PC-9 (cell line): ENCODE data around the gene BTBD16. TPM values are rescaled to one million over a fixed set of nuclear protein-coding genes. Genes with fewer than 3 reads are reported as not detected.

Experiments
- BruUV-seq: library from RNA; stranded (reverse); fragments of 400-500 nt; replicated peaks from 2 replicates; lab custom pipeline; 2021; lab: Mats Ljungman, UMichigan
- CTCF ChIA-PET: fragments of 300-600 bp; sonication (Branson Sonifier 250); formaldehyde crosslinking; loops from one replicate; lab custom pipeline; 2022; ENCODE audit warnings: antibody characterized with exemption; lab: Charles Lee
- POLR2A ChIA-PET: fragments of 300-600 bp; sonication (Branson Sonifier 250); formaldehyde crosslinking; loops from one replicate; lab custom pipeline; 2022; ENCODE audit warnings: antibody characterized with exemption; ENCODE audit not compliant: unreplicated experiment; lab: Charles Lee
- DNase-seq, 2 experiments: peaks; one replicate each; pipeline versions ENCODE4 v3.0.0 to v3.0.0-alpha.2; 2015 to 2022; ENCODE audit warnings: mixed read lengths in 1 of 2
- H2AFZ ChIP-seq: fragments of 200-600 bp; sonication (generic); 2 replicates; pipeline ENCODE4 v1.8.1; 2017; ENCODE audit warnings: antibody characterized with exemption
- H3F3A ChIP-seq: fragments of 200-600 bp; sonication (generic); 2 replicates; pipeline ENCODE4 v1.8.1; 2017; ENCODE audit warnings: antibody characterized with exemption, mild to moderate bottlenecking, low read depth; ENCODE audit not compliant: insufficient read depth
- H3K27ac ChIP-seq: fragments of 200-600 bp; sonication (generic); 2 replicates; pipeline ENCODE4 v1.6.1; 2016; ENCODE audit warnings: mixed run types
- H3K27me3 ChIP-seq: fragments of 200-600 bp; sonication (generic); 2 replicates; pipeline ENCODE4 v1.6.1; 2016; ENCODE audit warnings: low read depth, mixed run types; ENCODE audit not compliant: insufficient read depth
- H3K36me3 ChIP-seq: fragments of 200-600 bp; sonication (generic); 2 replicates; pipeline ENCODE4 v1.6.1; 2016; ENCODE audit warnings: low read depth, mixed run types
- H3K4me1 ChIP-seq: fragments of 200-600 bp; sonication (generic); replicated peaks from 2 replicates; pipeline ENCODE4 v1.6.1; 2016; ENCODE audit warnings: mixed run types; ENCODE audit not compliant: insufficient read depth
- H3K4me2 ChIP-seq: fragments of 200-600 bp; sonication (generic); 2 replicates; pipeline ENCODE4 v1.6.1; 2017; ENCODE audit warnings: mixed run types
- H3K4me3 ChIP-seq: fragments of 200-600 bp; sonication (generic); 2 replicates; pipeline ENCODE4 v1.6.1; 2016; ENCODE audit warnings: mixed run types
- H3K79me2 ChIP-seq: fragments of 200-600 bp; sonication (generic); 2 replicates; pipeline ENCODE4 v1.6.1; 2017; ENCODE audit warnings: low read depth, mixed run types
- H3K9me2 ChIP-seq: fragments of 200-600 bp; sonication (generic); 2 replicates; pipeline ENCODE4 v1.8.1; 2017; ENCODE audit warnings: mild to moderate bottlenecking; ENCODE audit not compliant: insufficient read depth
- H3K9me3 ChIP-seq: fragments of 200-600 bp; sonication (generic); 2 replicates; pipeline ENCODE4 v1.8.1; 2016; ENCODE audit warnings: low read depth; ENCODE audit not compliant: insufficient read depth
- H4K20me1 ChIP-seq: fragments of 200-600 bp; sonication (generic); 2 replicates; pipeline ENCODE4 v1.8.1; 2017; ENCODE audit not compliant: insufficient read depth
- CTCF ChIP-seq: fragments of 200-600 bp; sonication (generic); conservative IDR thresholded peaks from 2 replicates; pipeline ENCODE4 v1.6.1; 2017; ENCODE audit warnings: mixed run types, antibody characterized with exemption, mild to moderate bottlenecking, moderate library complexity
- EZH2 ChIP-seq: fragments of 200-600 bp; sonication (generic); IDR thresholded peaks from 2 replicates; pipeline ENCODE4 v1.8.0; 2017; ENCODE audit warnings: antibody characterized with exemption, low read depth
- intact Hi-C: fragments of 100-400 bp; cut with micrococcal nuclease; formaldehyde crosslinking; loops from one replicate; pipeline ENCODE4 v1.10.0; 2022; ENCODE audit not compliant: unreplicated experiment
- total RNA-seq: library from RNA; stranded (reverse); gene quantifications from 2 replicates; pipeline ENCODE4 v1.2.3, GENCODE V29; 2021

Gene BTBD16
- total RNA-seq, 1 experiment from 2014 or later: 0.37 TPM

- Histone ChIP-seq H3K4me2 (no peak overlapping the region), H2AFZ (no peak overlapping the region), H3K27ac (no peak overlapping the region), H3K4me3 (no peak overlapping the region), H3K9me3 (no peaks in the 10 kb centered on the region), H3F3A (no peaks in the 10 kb centered on the region), H3K79me2 (no peaks in the 10 kb centered on the region), H4K20me1 (no peaks in the 10 kb centered on the region), H3K36me3 (no peaks in the 10 kb centered on the region), H3K4me1 (no peaks in the 10 kb centered on the region), H3K27me3 (no peaks in the 10 kb centered on the region), H3K9me2 (no peaks in the 10 kb centered on the region)
- no TSS peak for BruUV-seq
- ChIA-PET CTCF (no interaction called here), POLR2A (no interaction called here)
- TF ChIP-seq CTCF: no peak
- no peak for TF ChIP-seq EZH2
- intact Hi-C loops: no loop called here
- no peak for DNase-seq
Measured at GRCh38 chr10:122254831-122255230, 16.3 kb upstream of the BTBD16 start.

GRCh38 chr10:122255509-122256301 is 15.4 kb upstream of the BTBD16 start:
- Histone ChIP-seq H3K27ac (no peak overlapping the region), H3K9me3 (no peaks in the 10 kb centered on the region), H3K79me2 (no peaks in the 10 kb centered on the region), H3F3A (no peaks in the 10 kb centered on the region), H2AFZ (no peak overlapping the region), H3K4me3 (no peak overlapping the region), H3K27me3 (no peaks in the 10 kb centered on the region), H3K36me3 (no peaks in the 10 kb centered on the region), H3K4me2 (no peak overlapping the region), H4K20me1 (no peaks in the 10 kb centered on the region), H3K9me2 (no peaks in the 10 kb centered on the region), H3K4me1 (no peaks in the 10 kb centered on the region)
- TF ChIP-seq CTCF (no peak), EZH2 (no peak)
- POLR2A ChIA-PET: no interaction called here
- CTCF ChIA-PET: no interaction called here
- BruUV-seq: no TSS peak
- no peak for DNase-seq
- intact Hi-C loops: no loop called here

- H4K20me1 ChIP-seq: no peaks in the 10 kb centered on the region
- no peaks in the 10 kb centered on the region for H3K79me2 ChIP-seq
- H3F3A ChIP-seq: no peaks in the 10 kb centered on the region
- no peaks in the 10 kb centered on the region for H3K9me2 ChIP-seq
- no peaks in the 10 kb centered on the region for H3K27me3 ChIP-seq
- CTCF ChIA-PET: no interaction called here
- no peak overlapping the region for H3K27ac ChIP-seq
- H3K4me3 ChIP-seq: no peak overlapping the region
- no peaks in the 10 kb centered on the region for H3K36me3 ChIP-seq
- H3K4me2 ChIP-seq: no peak overlapping the region
- no TSS peak for BruUV-seq
- POLR2A ChIA-PET: no interaction called here
- no peak for TF ChIP-seq EZH2
- no peak for TF ChIP-seq CTCF
- no peaks in the 10 kb centered on the region for H3K9me3 ChIP-seq
- H3K4me1 ChIP-seq: no peaks in the 10 kb centered on the region
- no peak for DNase-seq
- H2AFZ ChIP-seq: no peak overlapping the region
- intact Hi-C loops: no loop called here
Measured at GRCh38 chr10:122257041-122257440, 14.1 kb upstream of the BTBD16 start.
